Endothelial cell of umbilical vein (primary cell): ENCODE data around the gene C1QB. TPM values are rescaled to one million over a fixed set of nuclear protein-coding genes. Genes with fewer than 3 reads are reported as not detected.

Experiments
- BruUV-seq: library from RNA; stranded (reverse); fragments of 400-500 nt; replicated peaks from 2 replicates; lab custom pipeline; 2021; lab: Mats Ljungman, UMichigan
- CTCF ChIA-PET: fragments of 300-600, 350-600 bp; sonication (Branson Sonifier 250); formaldehyde crosslinking; loops from one replicate; lab custom pipeline; 2021; ENCODE audit warnings: antibody characterized with exemption, inconsistent platforms; lab: Charles Lee
- POLR2A ChIA-PET: fragments of 300-600, 350-600 bp; sonication (Branson Sonifier 250); formaldehyde crosslinking; loops from one replicate; lab custom pipeline; 2021; ENCODE audit warnings: antibody characterized with exemption, inconsistent platforms; lab: Charles Lee
- DNase-seq: peaks from one replicate; pipeline ENCODE4 v3.0.0-alpha.2; 2011; ENCODE audit warnings: low read depth, low spot score
- FAIRE-seq: peaks from 2 replicates; lab custom pipeline; 2011; peaks lifted over from hg19 to GRCh38; lab: Jason Lieb, UNC
- H2AFZ ChIP-seq: 2 replicates; pipeline ENCODE4 v1.6.0; 2012; ENCODE audit warnings: low read depth, low read length, control low read depth, inconsistent platforms
- H3K27ac ChIP-seq: 2 replicates; pipeline ENCODE4 v1.5.1; 2011; ENCODE audit warnings: low read depth, mild to moderate bottlenecking, control low read depth, low read length, moderate library complexity; ENCODE audit not compliant: insufficient read depth
- H3K27me3 ChIP-seq, 2 experiments: 2 replicates each; pipeline versions ENCODE4 v1.6.0 to v1.6.1; 2011; ENCODE audit warnings: low read length in 2 of 2, mixed read lengths in 1 of 2; ENCODE audit not compliant: control insufficient read depth in 2 of 2, insufficient read depth in 2 of 2
- H3K36me3 ChIP-seq, 2 experiments: 2 replicates in 1 of 2; 3 replicates in 1 of 2; pipeline ENCODE4 v1.5.1; 2011; ENCODE audit warnings: low read length in 2 of 2, mild to moderate bottlenecking in 1 of 2, moderate library complexity in 1 of 2; ENCODE audit not compliant: control insufficient read depth in 2 of 2, insufficient read depth in 2 of 2; ENCODE audit errors: extremely low read depth in 1 of 2
- H3K4me1 ChIP-seq: 3 replicates; pipeline ENCODE4 v1.5.1; 2011; ENCODE audit warnings: mild to moderate bottlenecking, low read length; ENCODE audit not compliant: control insufficient read depth, insufficient read depth; ENCODE audit errors: extremely low read depth
- H3K4me2 ChIP-seq: 2 replicates; pipeline ENCODE4 v1.6.1; 2011; ENCODE audit warnings: low read length, control low read depth, mixed read lengths; ENCODE audit not compliant: insufficient read depth
- H3K4me3 ChIP-seq, 3 experiments: fragments of 200-600 bp in 1 of 3; sonication (generic), shearing (Covaris generic) in 1 of 3; replicated peaks in 1 of 3; 2 replicates each; pipeline ENCODE4 v1.5.1; 2011 to 2016; ENCODE audit warnings: control low read depth in 3 of 3, low read length in 3 of 3, mild to moderate bottlenecking in 2 of 3, inconsistent platforms in 1 of 3, low read depth in 1 of 3, moderate library complexity in 1 of 3; ENCODE audit not compliant: insufficient read depth in 1 of 3
- H3K79me2 ChIP-seq: 2 replicates; pipeline ENCODE4 v1.6.0; 2012; ENCODE audit warnings: low read length, inconsistent platforms; ENCODE audit not compliant: control insufficient read depth, insufficient read depth
- H3K9ac ChIP-seq: replicated peaks from 2 replicates; pipeline ENCODE3; 2011; ENCODE audit warnings: low read length, control low read depth; ENCODE audit not compliant: insufficient read depth; ENCODE audit errors: extremely low read depth
- H3K9me1 ChIP-seq: replicated peaks from 3 replicates; pipeline ENCODE4 v1.6.0; 2011; ENCODE audit warnings: mild to moderate bottlenecking, low read length; ENCODE audit not compliant: control insufficient read depth, insufficient read depth; ENCODE audit errors: extremely low read depth
- H3K9me3 ChIP-seq: replicated peaks from 2 replicates; pipeline ENCODE4 v1.5.1; 2012; ENCODE audit warnings: low read length, inconsistent platforms; ENCODE audit not compliant: control insufficient read depth, insufficient read depth
- H4K20me1 ChIP-seq: replicated peaks from 2 replicates; pipeline ENCODE3; 2011; ENCODE audit warnings: mild to moderate bottlenecking, low read length; ENCODE audit not compliant: control insufficient read depth, insufficient read depth; ENCODE audit errors: extremely low read depth
- CTCF ChIP-seq, 2 donors: IDR thresholded peaks; 1 replicate in 1 of 2; 2 replicates in 1 of 2; pipeline ENCODE4 v1.5.1; 2011; ENCODE audit warnings: low read length in 2 of 2, mild to moderate bottlenecking in 2 of 2, moderate library complexity in 2 of 2, control low read depth in 1 of 2, inconsistent platforms in 1 of 2, low read depth in 1 of 2; ENCODE audit not compliant: insufficient read depth in 1 of 2; ENCODE audit errors: extremely low read depth in 1 of 2
- EZH2 ChIP-seq: IDR thresholded peaks from 2 replicates; pipeline ENCODE4 v1.6.1; 2012; ENCODE audit warnings: borderline replicate concordance, low read depth, mild to moderate bottlenecking, moderate library complexity, low read length, inconsistent platforms; ENCODE audit not compliant: severe bottlenecking
- FOS ChIP-seq: IDR thresholded peaks from 2 replicates; pipeline ENCODE4 v1.6.1; 2011; ENCODE audit warnings: mild to moderate bottlenecking, low read length, moderate library complexity, borderline replicate concordance; ENCODE audit not compliant: insufficient read depth
- GATA2 ChIP-seq: IDR thresholded peaks from 2 replicates; pipeline ENCODE4 v1.7.0; 2011; ENCODE audit warnings: low read depth, mild to moderate bottlenecking, moderate library complexity, mixed read lengths, low read length; ENCODE audit not compliant: insufficient read length, insufficient read depth
- JUN ChIP-seq: IDR thresholded peaks from 2 replicates; pipeline ENCODE4 v1.6.1; 2011; ENCODE audit warnings: borderline replicate concordance, low read depth; ENCODE audit not compliant: insufficient read length, insufficient read depth
- MAX ChIP-seq: IDR thresholded peaks from 2 replicates; pipeline ENCODE4 v1.6.1; 2011; ENCODE audit not compliant: insufficient read depth, insufficient read length
- MYC ChIP-seq: IDR thresholded peaks from one replicate; pipeline ENCODE4 v1.6.1; 2011; ENCODE audit warnings: mild to moderate bottlenecking, low read depth, low read length
- POLR2A ChIP-seq: IDR thresholded peaks from 2 replicates; pipeline ENCODE4 v1.6.1; 2012; ENCODE audit warnings: low read depth, mild to moderate bottlenecking, control low read depth, low read length
- POLR2AphosphoS5 ChIP-seq: IDR thresholded peaks from 2 replicates; pipeline ENCODE4 v1.6.1; 2012; ENCODE audit warnings: low read depth, mild to moderate bottlenecking, control low read depth, low read length, moderate library complexity; ENCODE audit not compliant: insufficient read depth
- dilution Hi-C: fragments of 300-500 bp; cut with MboI; formaldehyde crosslinking; loops from one replicate; pipeline ENCODE4 v1.15.0; 2019; ENCODE audit warnings: low sequenced_read_pairs; ENCODE audit not compliant: extremely low pct_ligation_motif_present
- intact Hi-C: fragments of 100-400 bp; cut with micrococcal nuclease; formaldehyde crosslinking; loops from one replicate; pipeline ENCODE4 v1.10.0; 2022
- polyA plus RNA-seq, 4 experiments: library from polyadenylated mRNA; depleted of rRNA in 3 of 4; stranded (reverse) in 3 of 4; unstranded in 1 of 4; fragments of >200 nt; gene quantifications; 2 replicates each; pipeline versions ENCODE4 v1.2.1 to v1.2.3, GENCODE V29; 2011 to 2012; ENCODE audit warnings: missing spikeins in 1 of 4
- total RNA-seq: library from RNA; stranded (reverse); gene quantifications from 2 replicates; pipeline ENCODE4 v1.2.3, GENCODE V29; 2021

Gene C1QB
- total and polyA plus RNA-seq, 2 donors (not counting 3 experiments of a cell fraction or from before 2014, with no cell fraction given) = not detected

- H3K4me2 ChIP-seq = no peak overlapping the region
- H3K36me3 ChIP-seq = no peaks in the 10 kb centered on the region
- H3K4me3 ChIP-seq = no peak overlapping the region
- H3K9me3 ChIP-seq = no peaks in the 10 kb centered on the region
- no peak for TF ChIP-seq FOS
- no peak for TF ChIP-seq MAX
- TF ChIP-seq EZH2 = no peak
- no peak for TF ChIP-seq JUN
- TF ChIP-seq CTCF (IDR thresholded peaks at IDR 0.05; ENCODE audit: extremely low read depth in 1 of 2, insufficient read depth in 1 of 2, low read depth in 1 of 2, low read length in 2 of 2) = no peak
- TF ChIP-seq MYC = no peak
- no peak for TF ChIP-seq GATA2
- no peak for TF ChIP-seq POLR2A
- TF ChIP-seq POLR2AphosphoS5 = no peak
- DNase-seq (no peak), FAIRE-seq (no peak)
- no TSS peak for BruUV-seq
- H3K79me2 ChIP-seq = no peaks in the 10 kb centered on the region
- H4K20me1 ChIP-seq = no peaks in the 10 kb centered on the region
- intact Hi-C loops (no loop called here), dilution Hi-C loops (no loop called here)
- no peak overlapping the region for H2AFZ ChIP-seq
- ChIA-PET POLR2A (no interaction called here), CTCF (no interaction called here)
- H3K4me1 ChIP-seq = no peaks in the 10 kb centered on the region
- H3K27me3 ChIP-seq = peaks cover 0 to 2% of the 10 kb centered on the region in 2 experiments
- H3K9ac ChIP-seq = no peak overlapping the region
- H3K9me1 ChIP-seq = no peaks in the 10 kb centered on the region
- no peak overlapping the region for H3K27ac ChIP-seq
Measured at GRCh38 chr1:22626237-22627157, 26.5 kb upstream of the C1QB start.
